GM12865 (cell line): ENCODE results near the gene COPS4.
"Not testable (repeated sequence)": the region's sequence is repeated elsewhere in the genome, so short reads cannot be mapped to it uniquely, and the experiment has no call there.

Source experiments
- DNase-seq: peaks from one replicate; pipeline ENCODE4 v3.0.0; 2010; ENCODE audit warnings: low read depth
- H3K4me3 ChIP-seq: 2 replicates; pipeline ENCODE4 v1.5.1; 2011; ENCODE audit warnings: mild to moderate bottlenecking, low read depth, low read length, control low read depth
- CTCF ChIP-seq: IDR thresholded peaks from 2 replicates; pipeline ENCODE4 v1.5.1; 2011; ENCODE audit warnings: low read length, control low read depth, low read depth, inconsistent platforms; ENCODE audit not compliant: insufficient read depth; ENCODE audit errors: missing control alignments

The COPS4 gene

GRCh38 chr4:83028976-83029375 is 6.0 kb upstream of the COPS4 start:
- no peak for DNase-seq
- no peak overlapping the region for H3K4me3 ChIP-seq
- no peak for TF ChIP-seq CTCF

- no peak for DNase-seq
- no peak for TF ChIP-seq CTCF
- H3K4me3 ChIP-seq: no peak overlapping the region
Observed at GRCh38 chr4:83029688-83030087, 5.3 kb upstream of the COPS4 start.

GRCh38 chr4:83036991-83037665 is 2.1 kb downstream of the COPS4 start:
- H3K4me3 ChIP-seq: no peak overlapping the region
- DNase-seq: no peak
- TF ChIP-seq CTCF: no peak

GRCh38 chr4:83040269-83040668 is 5.3 kb downstream of the COPS4 start:
- no peak overlapping the region for H3K4me3 ChIP-seq
- no peak for TF ChIP-seq CTCF
- no peak for DNase-seq

GRCh38 chr4:83043157-83043556 is 8.2 kb downstream of the COPS4 start:
- H3K4me3 ChIP-seq, DNase-seq: not testable (repeated sequence)

GRCh38 chr4:83043801-83044407 is 8.9 kb downstream of the COPS4 start:
- TF ChIP-seq CTCF: no peak
- H3K4me3 ChIP-seq: no peak overlapping the region
- no peak for DNase-seq

GRCh38 chr4:83046693-83047473 is 11.9 kb downstream of the COPS4 start:
- TF ChIP-seq CTCF: no peak
- no peak for DNase-seq
- H3K4me3 ChIP-seq: no peak overlapping the region

GRCh38 chr4:83048781-83049180 is 13.8 kb downstream of the COPS4 start:
- DNase-seq, H3K4me3 ChIP-seq: not testable (repeated sequence)
